Cardiac atrium fibroblast (primary cell): ENCODE measurements around the gene USP19. TPM values are rescaled to one million over a fixed set of nuclear protein-coding genes. Genes with fewer than 3 reads are reported as not detected.

Experiments used
- total RNA-seq: library from RNA; depleted of rRNA; stranded (reverse); fragments of >200 nt; gene quantifications from 2 replicates; pipeline ENCODE4 v1.2.3, GENCODE V29; 2015

The USP19 gene
- 33.8 and 55.2 TPM in 2 replicates for total RNA-seq

GRCh38 chr3:49120438-49121131 lies at the start of gene USP19:
TSS of gene USP19 (minus strand) at chr3:49120823. CDS start at chr3:49119145, 1,678 bp downstream.

GRCh38 chr3:49165771-49166751 lies 45.4 kb upstream of the USP19 start, which contains the start of gene CCDC71:
TSS of gene CCDC71 (minus strand) at chr3:49166331. CDS start at chr3:49164208, 2,123 bp downstream.

GRCh38 chr3:49132437-49133225 lies 12.0 kb upstream of the USP19 start, which contains the start of gene LAMB2:
TSS of gene LAMB2 (minus strand) at chr3:49133050. CDS start at chr3:49132867, 183 bp downstream.

GRCh38 chr3:49104427-49105291 lies 16.0 kb downstream of the USP19 start, which contains the start of gene QARS1:
TSS of gene QARS1 (minus strand) at chr3:49104757. CDS start at chr3:49104733, 24 bp downstream.

GRCh38 chr3:49093853-49094767 lies 26.5 kb downstream of the USP19 start, which contains the start of gene QRICH1:
TSS of gene QRICH1 (minus strand) at chr3:49094071. CDS start at chr3:49077017, 17,054 bp downstream.

Other genes with a start within 250 kb of the USP19 start
- gene SLC25A20, start 221.9 kb downstream of the USP19 start, total RNA-seq: 23.8 and 34.0 TPM in 2 replicates
- 33.2 and 77.3 TPM in 2 replicates for gene ARIH2, start 202.0 kb downstream of the USP19 start, total RNA-seq
- 22.6 and 26.2 TPM in 2 replicates for gene P4HTM, start 130.6 kb downstream of the USP19 start, total RNA-seq
- gene WDR6, start 113.4 kb downstream of the USP19 start, total RNA-seq: 63.9 and 67.6 TPM in 2 replicates
- gene DALRD3, start 102.2 kb downstream of the USP19 start, total RNA-seq: 35.2 and 41.3 TPM in 2 replicates
- 125 and 151 TPM in 2 replicates for gene NDUFAF3, start 98.7 kb downstream of the USP19 start, total RNA-seq
- gene IMPDH2, start 91.4 kb downstream of the USP19 start, total RNA-seq: 205 and 213 TPM in 2 replicates
- 50.5 and 71.3 TPM in 2 replicates for gene QRICH1, start 26.8 kb downstream of the USP19 start, total RNA-seq
- 270 and 287 TPM in 2 replicates for gene QARS1, start 16.1 kb downstream of the USP19 start, total RNA-seq
- 356 and 396 TPM in 2 replicates for gene LAMB2, start 12.2 kb upstream of the USP19 start, total RNA-seq
- gene CCDC71, start 45.5 kb upstream of the USP19 start, total RNA-seq: 35.6 and 36.6 TPM in 2 replicates
- gene KLHDC8B, start 50.8 kb upstream of the USP19 start, total RNA-seq: 17.3 and 30.1 TPM in 2 replicates
- 0.36 and 0.65 TPM in 2 replicates for gene C3orf62, start 156.4 kb upstream of the USP19 start, total RNA-seq
- gene USP4, start 219.2 kb upstream of the USP19 start, total RNA-seq: 6.0 and 8.8 TPM in 2 replicates
- gene GPX1, start 237.5 kb upstream of the USP19 start, total RNA-seq: 291 and 365 TPM in 2 replicates